GM21360 (cell line): ENCODE results near the gene ZBTB3.
"Not testable (repeated sequence)": the region's sequence is repeated elsewhere in the genome, so short reads cannot be mapped to it uniquely, and the experiment has no call there.

Experiments
- ATAC-seq: cut with Tn5 transposase; IDR thresholded peaks from one replicate; pipeline ENCODE4 v1.9.1; 2021; ENCODE audit warnings: mild to moderate bottlenecking, moderate library complexity; ENCODE audit not compliant: unreplicated experiment

ZBTB3 gene

DNA sequence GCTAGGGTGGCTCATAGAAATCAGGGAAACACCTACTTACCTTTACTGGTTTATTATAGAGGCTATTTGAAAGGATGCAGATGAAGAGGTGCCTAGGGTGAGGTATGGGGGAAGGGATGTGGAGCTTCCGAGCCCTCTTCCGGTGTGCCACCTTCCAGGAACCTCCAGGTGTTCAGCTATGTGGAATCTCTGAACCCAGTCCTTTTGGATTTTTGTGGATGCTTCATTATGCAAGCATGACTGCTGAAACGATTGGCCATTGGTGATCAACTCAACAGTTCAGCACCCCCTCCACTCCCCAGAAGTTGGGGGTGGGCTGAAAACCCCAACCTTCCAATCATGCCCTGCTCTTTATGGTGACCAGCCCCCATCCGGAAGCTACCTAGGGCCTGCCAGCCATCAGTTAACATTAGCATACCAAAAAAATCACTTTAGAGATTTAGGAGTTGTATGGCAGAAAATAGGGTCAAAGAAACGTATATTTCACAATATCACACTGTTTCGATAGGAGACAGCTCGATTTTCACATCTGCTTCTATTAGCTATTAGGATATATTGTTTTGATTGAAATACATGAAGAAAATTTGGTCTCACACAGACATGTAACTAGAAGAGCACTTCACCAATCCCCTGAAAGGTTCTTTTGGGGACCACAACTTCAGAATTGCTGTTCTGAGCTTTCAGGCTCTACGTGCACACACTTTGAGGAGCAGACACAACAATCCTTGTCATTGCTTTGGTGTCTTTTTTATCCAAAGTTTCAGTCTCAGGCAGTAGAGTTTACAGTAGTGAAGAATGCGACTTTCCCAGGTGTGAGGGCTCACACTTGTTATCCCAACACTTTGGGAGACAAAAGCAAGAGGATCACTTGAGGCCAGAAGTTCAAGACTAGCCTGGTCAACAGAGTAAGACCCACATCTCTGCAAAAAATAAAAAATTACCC, 4.2 kb upstream of the ZBTB3 start:
- ATAC-seq: no peak

DNA sequence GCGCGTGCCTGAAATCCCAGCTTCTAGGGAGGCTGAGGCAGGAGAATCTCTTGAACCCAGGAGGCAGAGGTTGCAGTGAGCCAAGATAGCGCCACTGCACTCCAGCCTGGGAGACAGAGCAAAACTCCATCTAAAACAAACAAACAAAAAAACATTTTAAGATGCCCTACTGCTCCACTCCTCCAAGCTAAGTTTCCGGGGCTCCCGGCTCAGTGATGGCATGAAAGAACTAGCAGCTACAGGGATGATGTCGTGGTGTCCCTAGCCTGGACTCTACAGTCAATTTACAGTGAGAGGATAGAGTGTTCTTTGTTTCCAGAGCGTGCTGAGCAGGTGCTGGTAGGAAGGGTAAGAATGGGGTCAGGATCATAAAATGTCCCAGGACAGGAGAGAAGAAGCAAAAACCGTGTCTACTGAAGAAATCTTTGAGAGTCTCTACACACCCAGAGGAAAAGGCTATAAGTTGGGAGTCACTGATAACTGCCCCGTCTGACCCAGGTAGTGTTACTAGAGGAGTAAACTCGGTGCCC, 1.2 kb upstream of the ZBTB3 start:
- no peak for ATAC-seq

DNA sequence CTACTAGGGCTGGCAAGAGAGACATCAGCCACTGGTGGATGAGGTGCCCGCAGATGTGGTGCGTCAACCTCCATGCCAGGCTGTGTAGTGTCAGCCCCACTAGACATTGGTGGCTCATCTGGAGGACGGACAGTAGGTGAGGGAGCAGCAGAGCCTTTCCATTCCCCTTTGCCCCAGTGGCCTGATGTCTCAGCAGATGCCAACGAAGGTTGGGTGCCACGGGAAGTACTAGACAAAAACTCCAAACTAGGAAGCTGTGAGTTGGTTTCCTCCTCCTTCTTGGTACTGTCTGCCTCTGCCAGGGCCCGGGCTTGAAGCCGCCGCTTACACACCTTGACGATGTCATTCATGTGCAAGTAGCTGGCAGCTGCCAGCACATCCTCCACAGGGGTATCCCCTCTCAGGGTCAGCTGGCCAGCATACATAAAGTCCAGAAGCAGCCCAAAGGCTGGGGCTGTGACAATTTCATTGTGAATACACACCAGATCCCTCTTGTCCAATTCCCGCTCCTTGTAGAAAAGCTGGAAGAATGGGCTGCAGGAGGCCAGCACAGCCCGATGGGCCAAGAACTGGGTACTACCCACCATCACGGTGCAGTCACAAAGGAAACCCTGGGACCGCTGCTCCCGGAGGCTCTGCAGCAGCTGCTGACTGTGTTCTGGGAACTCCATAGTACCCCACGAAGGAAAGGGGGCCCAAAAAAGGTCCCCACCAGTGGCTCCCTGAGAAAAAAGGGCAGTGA, 795 bp downstream of the ZBTB3 start:
- no peak for ATAC-seq

DNA sequence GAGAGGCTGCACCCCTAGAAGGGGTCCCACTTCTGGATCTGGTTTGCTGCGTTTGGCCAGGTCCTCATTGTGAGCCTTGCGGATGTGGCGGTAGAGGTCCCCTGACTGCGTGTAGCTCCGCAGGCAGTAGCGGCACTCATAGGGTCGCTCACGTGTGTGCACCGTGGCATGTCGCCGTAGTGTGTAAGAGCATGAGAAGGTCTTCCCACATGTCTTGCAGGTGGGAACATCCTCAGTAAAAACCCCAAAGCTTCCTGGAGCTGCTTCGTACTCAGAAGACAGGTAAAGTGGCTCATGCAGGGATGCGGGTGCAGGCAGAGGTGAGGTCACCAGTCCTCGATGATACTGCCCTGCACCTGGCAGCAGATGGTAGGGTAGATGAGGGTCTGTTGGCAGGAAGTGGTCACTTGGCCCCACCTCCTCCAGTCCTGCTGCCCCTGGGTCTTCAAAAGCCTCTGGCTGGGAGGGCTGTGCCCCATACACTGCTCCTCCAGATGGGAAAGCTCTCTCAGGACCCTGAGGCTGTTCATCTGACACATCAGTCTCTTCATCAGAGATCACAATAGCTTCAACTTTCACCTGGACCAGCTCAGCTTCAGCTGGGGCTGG, 1.7 kb downstream of the ZBTB3 start:
- no peak for ATAC-seq

DNA sequence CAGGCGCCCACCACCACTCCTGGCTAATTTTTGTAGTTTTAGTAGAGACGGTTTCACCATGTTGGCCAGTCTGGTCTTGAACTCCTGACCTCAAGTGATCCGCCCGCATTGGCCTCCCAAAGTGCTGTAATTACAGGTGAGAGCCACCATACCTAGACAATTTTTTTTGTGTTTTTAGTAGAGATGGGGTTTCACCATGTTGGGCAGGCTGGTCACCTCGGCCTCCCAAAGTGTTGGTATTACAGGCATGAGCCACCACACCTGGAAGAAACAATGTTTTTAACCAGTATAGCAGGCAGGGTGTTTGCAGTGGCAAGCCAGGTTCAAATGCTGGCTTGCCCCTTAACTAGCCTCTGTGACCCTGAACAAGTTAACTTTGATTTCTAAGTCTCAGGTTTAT, 4.0 kb downstream of the ZBTB3 start:
- ATAC-seq: not testable (repeated sequence)

DNA sequence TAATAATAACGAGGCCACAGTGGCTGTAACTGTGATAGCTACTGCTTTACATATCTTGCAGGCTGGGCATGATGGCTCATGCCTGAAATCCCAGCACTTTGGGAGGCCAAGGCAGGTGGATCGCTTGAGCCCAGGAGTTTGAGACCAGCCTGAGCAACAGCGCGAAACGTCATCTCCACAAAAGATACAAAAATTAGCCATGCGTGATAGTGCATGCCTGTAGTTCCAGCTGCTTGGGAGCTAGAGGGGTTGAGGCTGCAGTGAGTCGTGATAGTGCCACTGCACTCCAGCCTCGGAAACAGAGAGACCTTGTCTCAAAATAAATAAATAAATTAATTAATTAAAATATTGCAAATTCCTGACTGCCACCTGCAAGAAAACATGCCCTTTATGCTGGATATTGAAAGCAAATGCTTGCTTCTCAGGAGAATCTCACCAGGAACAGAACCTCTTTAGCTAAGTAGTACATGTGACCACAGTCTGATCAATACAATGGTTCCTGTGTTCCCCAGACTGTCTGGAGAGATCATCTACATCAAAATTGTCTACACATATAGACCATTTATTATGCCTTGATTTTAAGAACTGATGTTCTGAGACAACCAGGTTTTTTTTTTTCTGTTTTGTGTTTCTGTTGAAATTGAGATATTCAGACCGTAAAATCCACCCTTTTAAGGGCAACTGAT, 6.3 kb downstream of the ZBTB3 start:
- no peak for ATAC-seq

DNA sequence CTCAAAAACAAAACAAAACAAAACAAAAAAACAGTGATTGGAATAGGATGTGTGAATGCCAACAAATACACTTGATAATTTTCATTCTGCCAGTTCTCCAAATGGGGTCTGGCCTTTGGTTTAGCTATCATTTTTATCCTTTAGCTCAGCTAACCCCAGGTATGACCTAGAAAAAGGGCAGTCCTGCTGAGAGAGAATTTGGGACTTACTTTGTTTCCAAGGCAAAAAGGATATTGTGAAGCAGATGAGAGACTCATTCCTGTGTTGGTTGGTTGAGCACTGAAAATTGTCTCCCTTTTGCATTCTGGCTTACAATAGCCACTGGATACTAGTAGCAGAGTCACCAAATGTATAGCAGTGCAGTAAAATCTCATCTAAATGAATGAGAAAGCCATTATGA, 16.8 kb downstream of the ZBTB3 start:
- ATAC-seq: no peak

DNA sequence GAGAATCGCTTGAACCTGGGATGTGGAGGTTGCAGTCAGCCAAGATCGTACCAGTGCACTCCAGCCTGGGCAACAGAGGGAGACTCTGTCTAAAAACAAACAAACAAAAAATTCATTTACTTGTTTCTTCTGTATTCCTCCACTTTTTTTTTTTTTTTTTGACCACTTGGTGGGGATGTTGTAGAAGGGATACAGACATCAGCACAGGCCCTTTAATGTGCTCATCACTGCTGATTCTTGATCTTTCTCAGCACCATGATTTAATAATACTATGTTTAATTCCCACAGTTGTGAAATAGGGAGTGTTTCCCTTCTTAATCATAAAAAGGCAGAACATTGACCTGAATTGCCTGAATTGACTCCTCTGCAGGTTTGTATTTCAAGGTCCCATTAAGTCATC, 21.1 kb downstream of the ZBTB3 start:
- no peak for ATAC-seq

DNA sequence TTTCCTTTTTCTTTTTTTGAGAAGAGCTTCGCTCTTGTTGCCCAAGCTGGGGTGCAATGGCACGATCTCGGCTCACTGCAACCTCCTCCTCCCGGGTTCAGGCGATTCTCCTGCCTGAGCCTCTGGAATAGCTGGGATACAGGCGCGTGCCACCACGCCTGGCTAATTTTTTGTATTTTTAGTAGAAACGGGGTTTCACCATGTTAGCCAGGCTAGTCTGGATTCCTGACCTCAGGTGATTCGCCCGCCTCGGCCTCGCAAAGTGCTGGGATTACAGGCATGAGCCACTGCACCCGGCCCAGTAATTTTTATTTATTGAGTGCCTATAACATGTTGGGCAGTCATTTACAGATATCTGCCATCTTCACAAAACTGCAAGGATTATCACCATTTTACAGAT, 23.9 kb downstream of the ZBTB3 start:
- not testable (repeated sequence) for ATAC-seq

DNA sequence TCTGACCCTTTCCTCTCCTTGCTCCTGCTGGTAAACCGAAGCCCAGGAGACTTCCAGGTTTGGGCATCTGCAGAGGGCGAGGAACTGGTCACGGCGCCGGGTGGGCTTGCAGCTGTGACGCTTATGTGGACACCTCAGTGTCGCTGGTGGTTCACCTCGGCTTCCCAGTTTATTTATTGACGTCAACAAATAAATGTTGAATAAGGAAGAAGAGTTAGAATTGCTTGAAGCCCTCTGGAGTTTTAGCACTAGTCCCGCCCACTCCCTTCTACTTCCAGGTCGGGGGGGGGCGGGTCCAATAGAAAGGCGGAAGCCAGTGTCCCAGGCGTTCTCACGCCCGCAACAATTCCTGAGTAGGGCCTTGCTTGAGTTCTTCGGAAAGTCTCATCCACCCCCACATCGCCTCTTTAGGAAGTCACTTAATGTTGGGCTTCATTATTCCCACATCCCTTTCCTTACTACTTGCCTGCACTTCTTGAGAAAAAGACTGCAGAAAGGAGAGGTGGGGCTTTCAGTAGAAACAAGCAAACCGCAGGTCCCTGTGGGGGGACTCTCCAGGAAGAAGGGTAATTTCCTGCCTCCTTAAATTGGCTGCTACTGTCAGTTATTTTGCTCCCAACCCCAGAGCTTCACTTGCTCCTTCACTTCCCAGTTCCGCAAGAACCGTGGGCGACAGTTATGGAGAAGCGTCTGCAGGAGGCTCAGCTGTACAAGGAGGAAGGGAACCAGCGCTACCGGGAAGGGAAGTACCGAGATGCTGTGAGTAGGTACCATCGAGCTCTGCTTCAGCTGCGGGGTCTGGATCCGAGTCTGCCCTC, 25.6 kb downstream of the ZBTB3 start, which contains the start of gene TTC9C:
TSS of gene TTC9C (plus strand) at position 316 of the 818 bp plus-strand sequence. CDS start at position 679, 363 bp downstream.
- ATAC-seq: no peak

DNA sequence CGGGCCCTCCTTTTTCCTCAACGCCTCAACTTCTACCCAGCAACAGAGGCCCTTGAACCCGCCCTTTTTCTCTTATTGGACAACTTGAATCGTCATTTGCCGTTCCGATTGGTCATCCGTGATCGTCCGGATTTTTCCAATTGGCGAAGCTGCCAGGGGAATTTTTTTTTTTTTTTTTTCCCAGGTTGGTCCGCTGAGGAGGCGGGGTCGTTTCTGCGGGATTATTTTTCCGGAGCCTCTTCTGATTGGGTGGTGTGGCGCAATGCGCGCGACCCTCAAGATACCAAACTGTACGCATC, 26.1 kb downstream of the ZBTB3 start:
- ATAC-seq: peak; percentile 48

DNA sequence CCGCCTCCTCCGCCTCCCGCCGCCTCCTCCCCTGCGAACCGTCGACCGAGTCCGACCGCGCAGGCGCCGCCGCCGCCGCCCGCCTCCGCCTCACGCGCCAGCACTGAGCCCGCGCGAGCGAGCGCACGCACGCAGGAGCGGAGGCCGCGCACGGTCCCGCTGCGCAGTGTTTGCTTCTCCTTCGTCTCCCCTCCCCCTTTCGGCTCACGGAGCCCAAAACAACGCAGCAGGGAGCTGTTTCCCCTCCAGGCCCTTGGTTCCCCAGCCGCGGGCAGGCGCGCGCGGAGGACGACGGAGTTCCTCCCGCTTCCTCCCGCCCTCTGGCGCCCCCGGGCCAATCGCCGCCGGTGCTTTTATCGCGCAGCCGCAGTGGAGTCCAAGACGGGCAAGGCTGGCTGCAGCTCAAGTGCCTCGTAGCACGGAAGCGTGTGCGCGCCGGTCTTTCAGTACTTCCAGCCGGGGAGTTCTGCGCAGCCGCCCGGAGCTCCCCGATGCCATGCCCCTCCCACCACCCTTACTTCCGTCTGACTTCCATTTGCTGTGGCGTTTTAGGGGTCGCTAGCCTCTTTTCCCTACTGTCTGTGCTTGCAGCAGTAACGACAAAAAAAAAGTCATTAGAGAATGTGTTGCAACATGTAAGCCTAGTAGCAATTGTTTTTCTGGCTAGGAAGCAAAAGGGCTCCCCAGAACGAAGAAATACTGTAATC, 26.6 kb downstream of the ZBTB3 start, which contains the start of gene HNRNPUL2:
TSS of gene HNRNPUL2 (minus strand) at position 293 of the 707 bp plus-strand sequence. CDS start 301 bp downstream, outside the sequence.
- peak; percentile 67 for ATAC-seq

DNA sequence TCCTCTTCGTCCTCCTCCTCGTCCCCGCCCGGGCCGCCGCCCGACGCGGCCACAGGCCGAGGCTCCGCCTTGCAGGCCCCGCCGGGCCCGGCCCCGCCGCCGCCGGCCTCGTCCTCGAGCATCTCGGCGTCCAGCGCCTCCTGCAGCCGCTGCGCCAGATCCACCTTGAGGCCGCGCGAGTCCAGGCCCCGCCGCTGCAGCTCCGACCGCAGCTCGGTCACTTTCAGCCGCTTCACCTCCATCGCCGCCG, 27.1 kb downstream of the ZBTB3 start:
- no peak for ATAC-seq

DNA sequence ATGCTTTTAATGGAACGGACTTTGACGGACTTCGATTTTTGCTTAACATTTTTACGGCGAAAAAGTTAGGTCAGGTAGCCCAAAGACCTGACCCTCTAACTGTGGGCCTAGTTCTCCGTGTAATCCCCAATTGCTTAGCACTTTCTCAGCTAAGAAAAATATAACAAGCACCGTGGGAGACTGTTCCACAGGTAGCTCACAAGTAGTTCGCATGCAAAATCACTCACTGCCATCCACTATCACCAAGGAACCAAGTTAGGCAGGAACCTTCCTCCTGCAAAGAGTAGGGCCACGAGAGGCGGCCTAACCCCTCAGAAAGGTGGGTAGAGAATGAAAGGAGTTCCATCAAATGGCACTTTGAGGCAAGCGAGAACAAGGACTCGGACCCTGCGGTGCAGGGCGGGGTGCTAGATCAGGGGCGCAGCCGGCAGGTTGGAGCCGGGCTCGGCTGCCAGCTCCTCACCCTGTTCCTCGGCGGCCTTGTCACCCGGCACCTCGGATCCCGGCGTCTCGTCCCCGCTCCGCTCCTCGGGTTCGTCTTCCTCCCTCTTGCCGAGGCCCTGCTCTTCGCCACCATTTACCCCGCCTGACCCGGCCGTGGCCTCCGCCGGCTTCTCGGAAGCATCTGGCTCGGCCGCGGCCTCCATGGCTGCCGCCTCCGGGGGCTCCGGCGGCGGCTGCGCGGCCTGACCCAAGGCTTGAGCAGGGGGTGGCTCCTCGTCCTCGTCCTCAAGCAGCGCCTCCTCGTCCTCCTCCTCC, 27.6 kb downstream of the ZBTB3 start:
- ATAC-seq: no peak

DNA sequence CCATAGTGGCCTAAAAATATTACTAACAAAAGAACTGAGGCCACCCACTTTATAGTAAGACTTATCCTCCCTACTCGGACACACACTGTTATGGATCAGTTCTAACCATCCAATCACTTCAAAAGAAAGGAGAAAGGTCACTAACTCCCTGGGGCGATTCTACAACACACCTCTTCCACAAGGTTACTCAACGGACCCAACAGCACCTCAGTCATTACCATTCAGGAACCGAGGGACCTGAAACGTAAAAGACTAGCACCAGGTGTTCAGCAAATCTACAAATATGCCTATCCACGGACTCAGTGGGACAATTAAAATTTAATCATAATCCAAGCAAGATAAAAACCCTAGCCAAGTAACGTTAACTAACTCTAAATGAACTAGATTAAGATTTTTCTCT, 28.3 kb downstream of the ZBTB3 start:
- no peak for ATAC-seq

DNA sequence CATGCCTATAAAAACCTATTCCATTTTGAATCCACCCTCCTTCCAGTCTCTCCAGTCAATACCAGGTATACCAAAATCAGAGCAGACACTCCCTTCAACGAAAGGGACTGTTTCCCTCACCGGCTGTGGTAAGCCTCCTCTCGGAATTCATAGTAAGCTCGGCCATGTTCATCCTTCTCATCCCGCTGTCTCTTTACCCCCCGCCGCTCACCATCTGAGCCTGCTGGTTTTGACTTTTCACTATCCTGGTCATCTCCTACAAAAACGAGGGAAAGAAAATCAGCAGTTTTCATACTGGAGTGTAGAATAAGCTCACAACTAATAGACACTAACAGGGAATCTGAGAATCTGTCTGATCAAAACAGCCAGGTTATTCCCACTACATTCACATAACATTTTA, 29.8 kb downstream of the ZBTB3 start:
- no peak for ATAC-seq

DNA sequence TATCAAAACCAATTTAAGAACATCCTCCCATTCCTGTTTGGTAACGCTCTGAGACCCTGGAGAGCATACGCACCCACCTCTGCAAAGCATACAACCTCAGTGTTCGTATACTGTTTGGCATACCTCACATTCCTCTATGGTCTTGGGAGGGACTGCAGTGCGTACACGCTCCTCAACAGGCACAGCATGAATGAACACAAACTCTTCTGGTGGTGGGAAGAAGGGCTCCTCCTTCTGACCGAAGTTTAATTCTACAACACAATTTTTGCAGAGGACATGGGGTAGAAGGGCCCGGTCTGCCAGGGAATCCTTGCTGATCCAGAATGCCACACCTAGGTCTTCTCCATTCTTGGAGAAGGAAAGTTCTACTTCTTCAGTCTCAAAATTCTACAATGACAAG, 32.0 kb downstream of the ZBTB3 start:
- no peak for ATAC-seq

DNA sequence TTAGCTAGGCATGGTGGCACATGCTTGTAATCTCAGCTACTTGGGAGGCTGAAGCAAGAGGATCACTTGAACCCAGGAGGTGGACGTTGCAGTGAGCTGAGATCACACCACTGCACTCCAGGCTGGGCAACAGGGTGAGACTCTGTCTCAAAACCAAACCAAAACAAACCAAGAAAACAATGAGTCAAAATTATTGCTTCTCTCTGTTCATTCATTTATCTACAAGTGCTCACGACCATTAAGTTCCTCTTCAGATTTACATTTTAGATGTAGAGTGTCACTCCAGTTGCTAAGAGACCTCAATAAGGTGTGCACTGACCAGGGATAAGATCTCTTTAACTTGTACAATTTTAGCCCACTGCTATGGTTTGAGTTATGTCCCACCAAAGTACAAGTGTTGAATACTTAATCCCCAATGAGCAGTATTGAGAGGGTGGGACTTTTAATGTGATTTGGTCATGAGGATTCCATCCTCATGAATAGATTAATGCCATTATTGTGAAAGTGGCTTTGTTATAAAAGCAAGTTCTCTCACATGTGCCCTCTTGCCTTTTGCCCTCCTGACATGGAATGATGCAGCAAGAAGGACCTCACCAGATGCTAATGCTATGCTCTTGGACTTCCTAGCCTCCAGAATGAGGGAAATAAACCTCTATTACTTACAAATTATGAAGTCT, 34.5 kb downstream of the ZBTB3 start:
- ATAC-seq: no peak
